Fibroblast of mammary gland (primary cell): ENCODE measurements around the gene CACNB2.

Experiments
- DNase-seq: peaks from one replicate; pipeline ENCODE4 v3.0.0-alpha.2; 2010; ENCODE audit warnings: low read depth
- H3K4me3 ChIP-seq: 2 replicates; pipeline ENCODE4 v1.5.1; 2011; ENCODE audit warnings: low read depth, mild to moderate bottlenecking, low read length, moderate library complexity; ENCODE audit not compliant: control insufficient read depth
- CTCF ChIP-seq: conservative IDR thresholded peaks from 2 replicates; pipeline ENCODE4 v1.5.1; 2011; ENCODE audit warnings: low read depth, low read length, inconsistent platforms; ENCODE audit not compliant: control insufficient read depth, insufficient read depth

Gene CACNB2

GRCh38 chr10:18500576-18500975, 360.4 kb downstream of the CACNB2 start:
- TF ChIP-seq CTCF: no peak
- no peak overlapping the region for H3K4me3 ChIP-seq
- no peak for DNase-seq

DNA sequence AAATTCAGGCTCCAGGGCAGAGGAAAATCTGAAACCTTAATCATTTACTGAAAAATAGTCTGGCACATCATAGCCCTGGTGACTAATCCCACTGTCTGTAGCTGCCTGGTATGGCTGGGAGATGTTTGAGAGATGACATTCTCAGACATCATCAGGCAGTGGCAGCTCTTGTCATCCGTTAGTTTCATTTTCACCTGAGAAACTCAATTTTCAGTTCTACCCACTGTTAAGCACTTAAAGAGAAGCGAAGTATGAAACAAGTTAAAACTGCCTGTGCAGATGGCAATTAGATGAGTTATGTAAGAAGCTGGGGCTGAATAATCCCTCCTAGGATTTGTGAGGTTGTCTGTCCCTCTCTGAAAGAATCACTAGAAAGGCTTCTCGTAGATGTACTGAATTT, 361.0 kb downstream of the CACNB2 start:
- peak; percentile 62 for DNase-seq
- no peak overlapping the region for H3K4me3 ChIP-seq
- no peak for TF ChIP-seq CTCF

GRCh38 chr10:18501629-18502028, 361.4 kb downstream of the CACNB2 start:
- no peak for TF ChIP-seq CTCF
- H3K4me3 ChIP-seq: no peak overlapping the region
- DNase-seq: no peak

GRCh38 chr10:18504161-18504560, 363.9 kb downstream of the CACNB2 start:
- TF ChIP-seq CTCF: no peak
- H3K4me3 ChIP-seq: no peak overlapping the region
- DNase-seq: no peak

DNA sequence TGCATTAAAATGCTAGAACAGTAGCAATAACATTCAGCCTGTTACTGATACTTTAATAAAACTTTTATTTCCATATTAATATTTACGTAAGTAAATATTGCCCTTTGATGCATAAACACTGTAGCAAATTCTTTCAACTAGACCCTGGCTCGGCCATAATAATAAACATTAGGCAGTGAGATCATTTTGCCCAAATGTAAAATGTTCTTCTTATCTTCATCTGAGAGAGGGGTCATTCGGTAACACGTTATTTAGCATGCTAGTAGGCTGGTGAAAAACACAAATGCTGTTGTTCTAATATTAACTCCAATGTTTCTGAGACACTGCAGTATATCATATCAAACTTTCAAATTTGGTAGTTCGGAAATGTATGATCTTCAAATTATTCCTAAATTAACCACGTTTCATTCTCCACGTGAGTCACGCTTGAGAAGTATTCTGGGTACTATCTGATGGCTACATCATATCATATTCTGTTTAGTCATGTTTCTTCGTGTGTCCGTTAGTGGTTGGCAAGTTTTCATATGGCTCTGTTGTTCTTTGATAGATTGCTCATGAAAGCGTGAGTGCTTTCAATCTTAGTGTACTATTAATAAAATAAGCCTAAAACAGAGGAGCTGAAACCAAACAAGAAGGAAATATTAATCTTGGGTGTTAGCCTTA, 365.4 kb downstream of the CACNB2 start:
- TF ChIP-seq CTCF: no peak
- no peak overlapping the region for H3K4me3 ChIP-seq
- peak; percentile 78 for DNase-seq

GRCh38 chr10:18508587-18508986, 368.4 kb downstream of the CACNB2 start:
- DNase-seq: no peak
- TF ChIP-seq CTCF: no peak
- no peak overlapping the region for H3K4me3 ChIP-seq

DNA sequence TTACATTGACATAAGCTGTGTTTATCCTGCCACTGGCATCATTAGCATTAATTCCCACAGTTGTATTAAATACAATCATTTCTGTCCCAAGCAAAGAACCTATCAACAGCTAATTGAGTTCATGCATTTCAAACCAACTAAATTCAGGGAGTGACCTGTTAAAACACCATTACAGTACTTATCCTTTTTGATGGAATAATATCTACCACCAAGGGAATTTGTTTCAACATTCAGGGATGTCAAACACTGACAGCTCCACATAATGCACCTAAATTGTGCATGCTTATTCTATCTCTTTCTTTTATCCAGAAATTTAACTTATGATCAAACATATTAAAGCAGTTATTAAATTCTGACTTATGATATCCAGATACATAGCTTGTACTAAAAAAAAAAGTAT, 374.3 kb downstream of the CACNB2 start:
- no peak for TF ChIP-seq CTCF
- no peak overlapping the region for H3K4me3 ChIP-seq
- DNase-seq: no peak
